GM21737 (cell line): ENCODE data around the gene REPS1.

Experiments
- ATAC-seq: cut with Tn5 transposase; IDR thresholded peaks from one replicate; pipeline ENCODE4 v1.9.1; 2021; ENCODE audit warnings: mild to moderate bottlenecking, moderate library complexity; ENCODE audit not compliant: unreplicated experiment

Gene REPS1

DNA sequence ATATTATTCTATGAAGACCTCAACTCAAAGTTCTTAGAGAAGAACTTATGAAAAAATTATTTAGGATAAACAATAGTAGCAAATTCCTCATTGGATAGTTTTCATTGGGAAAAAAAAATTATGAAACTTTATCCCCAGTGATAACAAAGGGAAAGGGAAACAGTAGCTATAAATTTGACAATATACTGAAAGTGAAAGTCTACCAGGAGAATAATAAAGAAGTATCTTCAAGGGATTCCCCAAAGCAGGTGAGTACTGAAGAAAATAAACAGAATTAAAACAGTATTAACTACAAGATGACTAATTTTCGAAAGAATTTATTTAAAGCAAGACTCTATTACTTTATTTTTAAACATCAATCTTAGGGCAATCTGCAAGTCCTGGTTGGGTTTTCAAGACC, 56.4 kb downstream of the REPS1 start:
- ATAC-seq = no peak

DNA sequence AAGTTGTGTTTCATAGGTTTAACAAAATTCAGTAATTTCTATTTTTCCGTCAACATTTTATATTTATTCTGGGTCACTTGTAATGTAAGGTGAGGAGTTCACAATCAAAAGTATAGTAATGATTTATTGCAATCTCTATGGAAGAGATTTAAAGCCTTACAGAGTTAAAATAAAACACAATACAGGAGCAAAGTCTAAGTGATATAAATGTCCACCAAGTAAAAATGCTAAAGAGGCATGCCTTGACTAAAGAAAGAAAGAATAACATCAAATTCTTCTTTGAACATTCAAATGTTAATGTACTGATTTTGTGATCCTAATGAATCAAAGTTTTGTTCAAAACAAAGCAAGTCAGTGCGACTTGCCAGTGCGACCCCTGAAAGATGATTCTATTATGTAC, 61.5 kb downstream of the REPS1 start:
- ATAC-seq = no peak

DNA sequence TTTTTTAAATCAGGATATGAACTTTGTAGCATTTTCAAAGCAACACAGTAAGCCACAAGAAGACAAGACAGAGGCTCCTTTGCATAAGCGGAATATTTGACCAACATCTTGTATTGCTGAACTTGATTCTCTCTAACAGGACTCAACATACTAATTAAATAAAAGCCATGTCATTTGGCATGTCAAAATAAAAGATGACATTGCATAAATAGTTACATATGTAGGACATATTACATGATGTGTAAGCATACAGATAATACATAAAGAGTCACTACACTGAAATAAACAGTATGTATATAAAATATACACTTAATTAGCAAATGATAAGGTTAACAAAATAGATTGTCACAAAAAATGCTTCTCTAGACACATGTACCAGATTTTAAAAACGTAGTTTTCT, 62.2 kb downstream of the REPS1 start:
- no peak for ATAC-seq

DNA sequence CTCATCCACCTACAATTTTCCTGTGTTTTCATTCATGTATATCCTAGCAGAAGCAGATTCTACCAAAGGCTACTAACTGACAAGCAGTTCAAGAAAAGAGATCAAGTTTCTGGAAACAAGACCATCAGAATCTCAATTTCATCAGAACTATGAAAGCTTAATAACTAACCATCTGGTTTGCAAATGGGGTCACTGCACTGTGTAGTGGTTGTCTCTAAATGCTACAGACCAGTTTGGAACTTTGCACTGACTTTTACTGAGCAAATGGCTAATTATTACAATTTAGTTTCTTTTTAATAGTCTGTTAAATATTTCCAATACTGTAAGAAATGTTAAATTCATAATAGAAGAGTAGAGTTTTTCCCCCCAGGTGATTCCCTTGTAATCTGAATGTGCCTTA, 64.5 kb downstream of the REPS1 start:
- ATAC-seq = no peak

DNA sequence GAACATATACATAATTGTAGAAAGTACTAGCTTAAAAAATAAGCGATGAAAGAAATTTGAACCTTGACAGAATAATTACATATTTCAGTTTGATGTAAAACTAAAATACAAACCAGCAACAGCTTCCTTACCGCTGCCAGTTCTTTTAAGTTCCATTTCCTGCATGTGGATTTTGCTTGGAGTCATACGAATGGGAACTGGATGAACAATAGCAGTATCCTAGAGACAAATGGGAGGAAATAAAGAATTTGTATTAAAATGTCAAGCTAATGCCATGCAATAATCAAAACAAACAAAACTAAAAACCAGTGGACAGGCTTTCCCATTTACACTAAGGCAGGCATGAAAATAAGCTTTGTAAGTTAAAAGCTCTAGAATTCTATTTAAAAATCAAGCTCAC, 67.1 kb downstream of the REPS1 start:
- no peak for ATAC-seq

DNA sequence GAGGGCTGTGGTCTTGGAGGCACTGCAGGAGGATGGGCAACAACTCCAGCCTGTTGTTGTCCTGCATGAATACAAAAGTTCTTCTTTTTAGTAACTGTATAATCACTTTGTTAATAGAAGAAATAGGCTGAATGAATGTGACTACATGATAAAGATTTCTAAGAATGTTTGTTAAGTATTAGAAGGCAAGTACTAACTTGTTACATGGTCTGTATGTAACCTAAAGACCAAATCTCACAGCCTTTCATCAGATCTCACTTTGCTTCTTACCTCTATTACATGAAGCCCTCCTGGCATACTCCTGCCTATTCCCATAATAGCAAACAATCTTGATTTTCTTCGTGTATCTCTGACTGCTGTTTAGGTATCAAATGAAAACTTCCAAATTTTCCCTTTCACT, 73.4 kb downstream of the REPS1 start:
- ATAC-seq = no peak

DNA sequence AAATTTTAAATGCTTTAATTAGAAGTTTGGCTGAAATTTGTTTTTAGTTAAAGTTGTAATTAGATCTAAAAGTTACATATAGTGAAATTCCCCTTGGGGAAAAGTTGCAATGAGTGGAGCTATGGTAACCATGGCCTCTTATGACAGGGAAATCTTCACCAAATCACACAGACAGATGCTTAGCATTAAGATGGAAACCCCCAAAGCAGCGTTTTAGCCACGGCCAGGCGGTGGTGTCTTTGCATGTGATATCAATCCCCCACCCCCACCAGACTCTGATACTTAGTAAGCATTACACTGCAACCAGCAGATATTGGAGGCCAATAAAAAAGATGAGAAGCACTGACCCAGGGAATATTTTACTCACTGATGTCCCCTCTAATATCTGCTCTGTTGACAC, 75.7 kb downstream of the REPS1 start:
- ATAC-seq = no peak

DNA sequence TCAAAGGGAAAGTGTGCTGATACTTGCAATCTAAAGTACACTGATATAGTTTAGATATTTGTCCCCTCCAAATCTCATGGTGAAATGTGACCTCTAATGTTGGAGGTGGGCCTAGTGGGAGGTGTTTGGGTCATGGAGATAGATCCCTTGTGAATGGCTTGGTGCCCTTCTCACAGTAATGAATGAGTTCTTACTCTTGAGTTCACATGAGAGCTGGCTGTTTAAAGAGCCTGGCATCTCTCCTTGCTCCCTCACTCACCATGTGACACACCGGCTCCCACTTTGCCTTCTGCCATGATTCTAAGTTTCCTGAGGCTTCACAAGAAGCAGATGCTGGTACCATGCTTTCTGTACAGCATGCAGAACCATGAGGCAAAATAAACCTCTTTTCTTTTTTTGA, 78.1 kb downstream of the REPS1 start:
- ATAC-seq = no peak

DNA sequence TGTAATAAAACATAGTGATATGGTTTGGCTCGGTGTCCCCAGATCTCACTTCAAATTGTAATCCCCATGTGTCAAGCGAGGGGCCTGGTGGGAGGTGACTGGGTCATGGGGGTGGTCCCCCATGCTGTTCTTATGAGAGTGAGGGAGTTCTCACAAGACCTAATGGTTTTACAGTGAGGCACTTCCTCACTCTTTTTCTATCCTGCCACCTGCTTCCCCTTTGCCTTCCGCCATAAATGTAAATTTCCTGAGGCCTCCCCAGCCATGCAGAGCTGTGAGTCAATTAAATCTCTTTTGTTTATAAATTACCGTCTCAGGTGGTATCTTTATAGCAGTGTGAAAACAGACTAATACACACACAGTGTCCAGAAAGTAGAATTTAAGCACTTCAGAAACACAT, 78.5 kb downstream of the REPS1 start:
- no peak for ATAC-seq

DNA sequence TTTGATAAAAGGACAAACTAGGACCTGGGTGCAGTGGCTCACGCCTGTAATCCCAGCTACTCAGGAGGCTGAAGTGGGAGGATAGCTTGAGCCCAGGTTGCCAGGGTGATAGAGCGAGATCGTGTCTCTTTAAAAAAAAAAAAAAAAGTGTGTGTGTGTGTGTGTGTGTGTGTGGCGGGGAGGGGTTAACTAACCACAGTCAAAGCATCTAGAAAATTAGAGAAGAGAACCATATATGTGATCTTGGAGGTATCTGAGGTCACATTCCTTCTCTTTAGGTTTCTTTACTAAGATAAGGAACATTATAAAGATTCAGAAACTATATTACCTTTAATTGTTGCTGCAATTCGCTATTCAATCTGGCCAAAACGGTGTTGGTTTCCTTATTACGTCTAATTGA, 80.9 kb downstream of the REPS1 start:
- ATAC-seq = no peak

DNA sequence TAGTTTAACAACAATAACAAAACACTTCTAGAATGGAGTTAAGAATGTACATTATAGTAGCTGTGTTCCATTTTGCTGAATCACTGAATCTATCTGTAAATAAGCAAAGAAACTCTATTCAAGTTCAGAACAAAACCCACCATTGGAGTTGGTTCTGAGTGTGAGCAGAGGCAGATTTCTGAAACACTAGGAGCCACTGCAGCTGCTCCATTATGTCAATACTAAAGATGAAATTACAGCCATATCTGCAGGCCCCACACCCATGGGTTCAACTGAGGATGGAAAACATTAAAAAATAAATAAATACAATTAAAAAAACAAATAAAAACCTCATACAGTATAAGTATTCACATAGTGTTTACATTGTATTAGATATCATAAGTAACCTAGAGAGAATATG, 91.0 kb downstream of the REPS1 start:
- ATAC-seq = no peak

DNA sequence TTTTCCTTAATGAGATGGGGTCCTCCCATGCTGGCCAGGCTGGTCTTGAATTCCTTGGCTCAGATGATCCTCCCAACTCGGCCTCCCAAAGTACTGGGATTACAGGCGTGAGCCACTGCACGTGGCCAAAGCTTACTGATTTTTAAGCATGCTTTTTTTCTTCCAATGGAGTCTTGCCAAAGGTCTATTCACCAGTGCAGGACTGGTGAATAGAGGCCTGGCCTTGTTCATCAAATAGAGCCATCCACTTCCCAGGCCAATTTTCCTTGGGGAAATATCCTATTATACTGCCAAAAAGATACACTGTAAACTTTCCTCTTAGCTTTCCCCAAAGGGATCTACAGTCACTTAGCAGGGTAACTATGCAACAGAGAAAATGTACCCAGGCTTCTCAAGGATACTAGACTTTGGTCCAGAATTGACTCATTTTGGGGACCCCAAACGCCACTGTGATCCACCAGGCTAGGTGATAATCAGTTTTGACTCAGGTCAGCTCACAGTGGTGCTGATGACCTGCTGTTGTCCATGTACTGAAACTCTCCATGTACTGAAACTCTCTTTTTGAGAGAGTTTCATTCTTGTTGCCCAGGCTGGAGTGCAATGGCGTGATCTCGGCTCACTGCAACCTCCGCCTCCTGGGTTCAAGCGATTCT, 91.8 kb downstream of the REPS1 start:
- ATAC-seq = no peak

DNA sequence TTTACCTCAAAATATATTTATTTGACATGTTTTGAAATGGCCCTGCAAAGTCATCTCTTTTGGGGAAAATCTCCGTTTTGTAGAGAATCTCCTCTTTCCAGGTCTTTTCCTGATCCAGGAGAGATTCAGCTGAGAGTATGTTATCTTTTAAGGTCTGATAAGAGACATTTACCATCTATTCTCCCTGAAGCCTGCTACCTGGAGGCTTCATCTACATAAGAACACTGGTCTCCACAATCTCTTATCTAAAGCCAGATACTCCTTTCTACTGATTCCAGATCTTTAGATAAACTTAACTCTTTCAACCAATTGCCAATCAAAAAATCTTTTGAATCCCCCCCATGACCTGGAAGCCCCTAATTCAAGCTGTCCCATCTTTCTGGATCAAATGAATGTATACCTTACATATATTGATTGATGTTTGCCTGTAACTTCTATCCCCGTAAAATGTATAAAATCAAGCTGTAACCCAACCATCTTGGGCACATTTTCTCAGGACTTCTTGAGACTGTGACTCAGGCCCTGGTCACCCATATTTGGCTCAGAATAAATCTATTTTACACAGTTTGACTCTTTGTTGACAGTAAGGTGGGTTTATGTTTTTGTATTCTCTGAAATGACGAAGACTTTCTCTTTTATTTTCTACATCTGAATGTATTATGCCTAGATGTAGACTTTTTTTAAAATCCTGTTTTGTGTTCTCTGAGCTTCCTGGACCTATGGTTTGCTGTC, 96.6 kb downstream of the REPS1 start:
- no peak for ATAC-seq

DNA sequence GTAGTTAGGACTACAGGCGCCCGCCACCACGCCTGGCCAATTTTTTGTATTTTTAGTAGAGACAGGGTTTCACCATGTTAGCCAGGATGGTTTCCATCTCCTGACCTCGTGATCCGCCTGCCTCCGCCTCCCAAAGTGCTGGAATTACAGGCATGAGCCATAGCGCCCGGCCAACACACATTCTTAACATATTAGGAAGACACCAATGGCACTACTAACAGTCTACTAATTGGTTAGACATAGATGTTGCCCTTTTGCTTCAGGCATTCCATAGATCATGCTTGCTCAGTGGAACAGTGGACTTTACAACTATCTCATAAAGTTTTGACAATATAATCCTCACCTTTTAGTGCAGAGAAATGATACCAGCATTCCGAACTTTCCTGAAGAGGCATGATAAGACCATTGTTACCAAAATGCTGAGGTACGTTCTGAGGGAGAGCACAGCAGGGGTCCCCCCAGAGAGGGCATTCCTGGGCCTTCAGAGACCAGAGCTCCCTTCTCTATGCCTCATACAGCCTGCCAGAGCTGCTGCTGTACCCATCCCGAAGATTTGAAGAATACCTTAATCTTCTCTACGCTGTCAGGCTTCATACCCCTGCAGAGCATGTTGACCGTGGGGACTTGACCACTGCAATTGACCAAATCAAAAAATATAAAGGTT, 102.8 kb downstream of the REPS1 start:
- no peak for ATAC-seq

DNA sequence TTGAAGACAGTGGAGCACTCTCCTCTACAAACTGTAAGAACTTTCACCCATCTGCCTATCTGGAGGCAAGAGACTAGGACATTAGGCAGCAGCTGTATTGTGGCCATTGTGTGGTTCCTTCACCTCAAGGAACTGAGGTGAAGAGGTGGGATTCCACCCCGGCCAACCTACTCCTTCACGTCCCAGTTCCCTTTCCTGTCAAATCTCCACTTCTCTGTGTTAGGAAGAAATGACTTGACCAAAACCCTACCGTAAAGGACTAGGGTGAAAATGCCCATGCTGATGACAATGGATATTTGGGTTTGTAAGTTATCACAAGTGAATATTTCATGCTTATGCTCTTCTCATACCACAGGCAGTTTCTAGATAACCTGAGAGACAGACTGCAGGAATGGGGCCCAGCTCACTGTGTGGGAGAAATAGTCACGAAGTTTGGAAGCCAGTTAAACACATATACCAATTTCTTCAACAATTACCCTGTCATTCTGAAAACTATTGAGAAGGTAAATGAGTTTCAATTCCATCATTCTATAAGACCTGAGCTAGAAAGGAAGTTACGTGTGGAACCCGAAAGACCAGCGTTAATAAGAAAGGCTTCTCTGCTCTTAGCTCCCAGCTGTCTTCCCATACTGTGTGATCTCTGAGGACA, 105.6 kb downstream of the REPS1 start:
- peak; percentile 78 for ATAC-seq

DNA sequence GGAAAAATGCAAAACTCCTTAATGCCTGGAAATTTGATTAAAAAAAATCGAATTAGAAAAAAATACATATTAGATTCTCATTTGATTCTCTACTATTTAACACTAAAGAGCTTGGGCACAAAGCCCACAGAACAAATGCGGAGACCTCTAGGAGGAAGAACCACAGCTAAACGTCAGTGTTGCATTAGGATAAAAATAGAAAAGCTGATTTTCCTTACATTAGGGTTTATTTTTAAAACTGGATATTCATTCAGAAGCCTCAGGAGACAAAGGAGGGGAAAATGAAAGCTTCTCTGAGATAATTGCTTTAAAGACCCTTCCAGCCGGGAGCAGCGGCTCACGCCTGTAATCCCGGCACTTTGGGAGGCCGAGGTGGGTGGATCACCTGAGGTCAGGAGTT, 114.9 kb downstream of the REPS1 start:
- ATAC-seq = no peak

DNA sequence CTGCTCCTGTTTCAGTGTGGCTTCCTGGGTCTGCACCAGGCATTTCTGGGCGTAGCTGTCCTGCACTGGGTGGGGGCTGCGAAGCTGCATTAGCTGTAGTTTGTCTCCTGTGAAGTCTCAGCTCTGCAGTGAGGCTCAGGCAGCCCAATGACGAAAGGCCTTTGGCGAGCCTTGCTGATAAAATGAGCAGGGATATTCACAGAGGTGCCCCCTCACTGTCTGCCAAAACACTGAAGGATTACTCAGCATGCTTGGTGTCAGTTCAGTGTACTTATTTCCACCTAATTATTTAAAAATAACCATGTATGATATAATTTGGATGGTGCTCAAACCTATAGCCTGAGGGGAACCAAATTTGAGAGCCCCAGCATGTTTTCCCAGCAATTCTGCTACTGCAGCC, 118.7 kb downstream of the REPS1 start:
- no peak for ATAC-seq

DNA sequence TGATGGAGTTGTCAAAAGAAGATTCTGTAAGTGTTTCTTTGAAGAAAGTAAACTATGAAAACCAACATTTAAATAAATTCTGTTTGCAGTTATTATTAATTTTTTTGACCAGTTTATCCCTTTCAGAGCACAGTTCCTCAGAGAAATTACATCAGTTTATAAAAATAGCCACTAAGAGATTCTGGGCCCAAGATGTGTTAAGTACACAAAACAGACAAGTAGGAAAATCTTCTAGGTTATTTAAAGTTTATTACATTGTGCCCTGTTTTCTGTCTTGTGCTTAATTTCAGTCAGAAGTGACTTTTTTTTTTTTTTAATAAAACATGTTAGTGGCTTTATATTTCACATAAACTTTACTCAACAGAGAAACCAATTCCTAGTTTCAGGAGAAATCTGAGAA, 119.9 kb downstream of the REPS1 start:
- no peak for ATAC-seq

DNA sequence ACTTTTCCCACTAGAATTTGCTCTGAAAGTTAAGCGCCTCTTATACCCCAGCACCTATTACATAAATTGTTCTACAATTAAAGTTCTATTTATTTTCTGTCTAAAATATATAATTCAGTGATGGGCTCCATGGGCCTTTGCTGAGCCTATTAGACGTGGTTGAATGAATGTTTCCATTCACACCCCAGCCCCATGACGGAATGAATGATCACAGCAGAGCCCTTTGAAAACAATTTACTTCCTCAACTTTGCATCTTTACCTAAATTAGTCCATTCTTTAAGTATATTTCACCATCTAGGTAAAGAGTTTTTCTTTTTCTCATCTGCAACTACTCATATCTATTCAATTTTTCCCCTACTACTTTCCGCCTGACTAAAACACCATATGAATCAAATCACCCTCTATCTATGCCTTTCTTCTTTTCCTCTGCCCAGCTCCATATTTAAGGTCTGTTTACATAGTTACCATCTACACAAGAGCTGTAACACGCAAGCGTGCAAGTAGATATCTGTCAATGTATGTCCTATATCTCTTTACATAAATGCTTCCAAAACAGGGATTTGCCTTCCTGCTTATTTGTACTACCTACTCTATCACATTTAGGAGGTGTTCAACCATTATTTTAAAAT, 122.5 kb downstream of the REPS1 start:
- ATAC-seq = no peak

DNA sequence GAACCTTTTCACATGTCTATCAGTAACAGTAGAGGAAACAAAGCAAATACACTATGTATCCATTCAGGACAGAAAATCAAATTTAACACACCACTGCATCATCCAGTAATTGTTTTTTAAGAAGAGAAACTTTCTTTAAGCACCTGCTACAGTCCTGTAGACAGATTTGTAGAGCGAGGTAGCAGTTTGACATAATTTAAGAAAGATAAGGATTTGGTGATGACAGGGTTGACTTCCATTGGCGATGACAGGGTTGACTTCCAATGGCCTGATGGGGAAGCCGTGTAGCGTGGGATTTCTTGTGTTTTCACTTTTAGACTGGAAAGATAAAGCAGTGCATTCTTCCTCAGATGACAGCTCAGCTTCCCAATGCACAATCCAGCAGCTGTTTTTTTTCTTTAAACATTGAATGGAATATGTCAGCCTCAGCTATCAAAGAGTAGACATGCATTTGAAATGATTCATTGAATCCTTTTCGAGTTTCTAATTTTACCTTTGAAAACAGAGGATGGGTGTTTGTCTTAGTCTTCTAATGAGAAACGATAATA, 123.6 kb downstream of the REPS1 start:
- no peak for ATAC-seq

DNA sequence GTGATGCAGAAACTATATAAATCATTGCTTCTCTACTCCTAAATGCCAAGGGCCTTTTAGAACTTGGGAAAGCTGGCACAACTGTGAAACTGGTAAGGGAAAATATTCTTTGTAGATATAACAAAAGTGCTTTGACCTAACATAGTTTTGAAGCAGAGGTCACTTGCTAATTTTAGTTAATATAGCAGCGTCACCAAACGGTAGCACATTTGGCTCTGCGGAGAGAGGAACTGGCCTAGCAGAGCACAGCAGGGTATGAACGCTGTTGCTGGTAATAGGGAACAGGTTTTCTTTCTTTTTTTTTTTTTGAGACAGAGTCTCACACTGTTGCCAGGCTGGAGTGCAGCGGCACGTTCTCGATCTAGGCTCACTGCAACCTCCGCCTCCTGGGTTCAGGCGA, 124.7 kb downstream of the REPS1 start:
- ATAC-seq = no peak
